Activated naive CD8-positive, alpha-beta T cell treated with anti-CD3 and anti-CD28 coated beads, Interleukin-2, amount 10 ng/mL, durations not matched to agents 7 days and 5 days (primary cell): Measurements from ENCODE around the gene MYADML2. TPM values are rescaled to one million over a fixed set of nuclear protein-coding genes. Genes with fewer than 3 reads are reported as not detected.
A peak's percentile ranks its signal among the peaks of the same experiment; 100 is the strongest.

Source experiments
- ATAC-seq: fragments of 150-1000 bp; cut with Tn5 transposase; one replicate; pipeline ENCODE4 v1.10.0; 2021; ENCODE audit warnings: low read depth, moderate library complexity
- POLR2A ChIA-PET: fragments of 350-600 bp; sonication (Branson Sonifier 250); formaldehyde crosslinking; loops from one replicate; lab custom pipeline; 2021; ENCODE audit warnings: antibody characterized with exemption; lab: Charles Lee
- DNase-seq: peaks from one replicate; pipeline ENCODE4 v3.0.0; 2021
- H3K27ac Mint-ChIP-seq: one replicate; pipeline ENCODE4 v1.8.0; 2022; ENCODE audit warnings: mild to moderate bottlenecking, mixed read lengths
- H3K27me3 Mint-ChIP-seq: one replicate; pipeline ENCODE4 v1.8.0; 2022; ENCODE audit warnings: mild to moderate bottlenecking, moderate library complexity, mixed read lengths
- H3K36me3 Mint-ChIP-seq: one replicate; pipeline ENCODE4 v1.8.0; 2021; ENCODE audit warnings: mild to moderate bottlenecking, mixed read lengths
- H3K4me1 Mint-ChIP-seq: one replicate; pipeline ENCODE4 v1.8.0; 2021; ENCODE audit warnings: mixed read lengths
- H3K4me3 Mint-ChIP-seq: one replicate; pipeline ENCODE4 v1.8.0; 2022; ENCODE audit warnings: mild to moderate bottlenecking, moderate library complexity, mixed read lengths
- H3K9me3 Mint-ChIP-seq: one replicate; pipeline ENCODE4 v1.8.0; 2021; ENCODE audit warnings: mixed read lengths
- total RNA-seq, 2 experiments: library from RNA; stranded (reverse); gene quantifications; one replicate each; pipeline ENCODE4 v1.2.3, GENCODE V29; 2021

The MYADML2 gene
- total RNA-seq, 2 experiments from 2014 or later: not detected

- Mint-ChIP-seq H3K4me1 (peaks cover 19% of the 10 kb centered on the region), H3K4me3 (no peak overlapping the region), H3K36me3 (no peaks in the 10 kb centered on the region), H3K27ac (no peak overlapping the region), H3K27me3 (no peaks in the 10 kb centered on the region), H3K9me3 (no peaks in the 10 kb centered on the region)
- no peak for DNase-seq
- ATAC-seq: no peak
- POLR2A ChIA-PET: interaction anchor here (0.6 kb wide), 1 partner anchor 223 kb away, joined by 5 read pairs; no protein-coding TSS in a partner anchor
These were observed 12.8 kb downstream of the MYADML2 start for GRCh38 chr17:81934098-81934757.

GRCh38 chr17:81933178-81933699 is 13.8 kb downstream of the MYADML2 start:
- POLR2A ChIA-PET: no interaction called here
- no peaks in the 10 kb centered on the region for H3K9me3 Mint-ChIP-seq
- DNase-seq (no peak), ATAC-seq (no peak)
- H3K4me1 Mint-ChIP-seq: peaks cover 21% of the 10 kb centered on the region
- H3K27me3 Mint-ChIP-seq: no peaks in the 10 kb centered on the region
- H3K4me3 Mint-ChIP-seq: no peak overlapping the region
- H3K36me3 Mint-ChIP-seq: no peaks in the 10 kb centered on the region
- no peak overlapping the region for H3K27ac Mint-ChIP-seq

- Mint-ChIP-seq H3K27me3 (no peaks in the 10 kb centered on the region), H3K36me3 (no peaks in the 10 kb centered on the region), H3K4me1 (peaks cover 15% of the 10 kb centered on the region), H3K9me3 (no peaks in the 10 kb centered on the region), H3K4me3 (no peak overlapping the region), H3K27ac (no peak overlapping the region)
- ATAC-seq (no peak), DNase-seq (no peak)
- POLR2A ChIA-PET: no interaction called here
These were observed 14.6 kb downstream of the MYADML2 start for GRCh38 chr17:81932333-81932983.

GRCh38 chr17:81931557-81932332 is 15.3 kb downstream of the MYADML2 start:
- peaks cover 15% of the 10 kb centered on the region for H3K4me1 Mint-ChIP-seq
- no peaks in the 10 kb centered on the region for H3K36me3 Mint-ChIP-seq
- no peak overlapping the region for H3K27ac Mint-ChIP-seq
- POLR2A ChIA-PET: interaction anchor here (1.5 kb wide), 1 partner anchor 61 kb away, joined by 4 read pairs; the partner anchor contains the start of gene ARHGDIA
- no peak overlapping the region for H3K4me3 Mint-ChIP-seq
- DNase-seq: no peak
- ATAC-seq: no peak
- H3K27me3 Mint-ChIP-seq: no peaks in the 10 kb centered on the region
- no peaks in the 10 kb centered on the region for H3K9me3 Mint-ChIP-seq

- DNase-seq (no peak), ATAC-seq (no peak)
- peaks cover 19% of the 10 kb centered on the region for H3K4me1 Mint-ChIP-seq
- POLR2A ChIA-PET: interaction anchor here (1.5 kb wide), 1 partner anchor 61 kb away, joined by 4 read pairs; the partner anchor contains the start of gene ARHGDIA
- no peak overlapping the region for H3K27ac Mint-ChIP-seq
- no peaks in the 10 kb centered on the region for H3K9me3 Mint-ChIP-seq
- H3K4me3 Mint-ChIP-seq: no peak overlapping the region
- no peaks in the 10 kb centered on the region for H3K27me3 Mint-ChIP-seq
- H3K36me3 Mint-ChIP-seq: no peaks in the 10 kb centered on the region
These were observed 15.9 kb downstream of the MYADML2 start for GRCh38 chr17:81931189-81931556.

- POLR2A ChIA-PET: interaction anchor here (0.5 to 1.5 kb wide), 3 partner anchors 32 to 200 kb away, joined by 3 to 4 read pairs (median 3); partner anchors contain the start of gene ARHGDIA
- Mint-ChIP-seq H3K4me1 (peaks cover 19% of the 10 kb centered on the region), H3K27me3 (no peaks in the 10 kb centered on the region), H3K36me3 (no peaks in the 10 kb centered on the region), H3K9me3 (no peaks in the 10 kb centered on the region), H3K4me3 (no peak overlapping the region), H3K27ac (no peak overlapping the region)
- DNase-seq (no peak), ATAC-seq (no peak)
These were observed 16.6 kb downstream of the MYADML2 start for GRCh38 chr17:81930142-81931125.

- DNase-seq (no peak), ATAC-seq (no peak)
- H3K4me3 Mint-ChIP-seq: peak overlapping the region; percentile 51
- H3K27me3 Mint-ChIP-seq: no peaks in the 10 kb centered on the region
- no peak overlapping the region for H3K27ac Mint-ChIP-seq
- peaks cover 22% of the 10 kb centered on the region for H3K4me1 Mint-ChIP-seq
- H3K9me3 Mint-ChIP-seq: no peaks in the 10 kb centered on the region
- POLR2A ChIA-PET: interaction anchor here (3.4 to 3.7 kb wide), 2 partner anchors 12 to 37 kb away, joined by 15 to 20 read pairs; partner anchors contain the start of genes ALYREF and ANAPC11
- H3K36me3 Mint-ChIP-seq: no peaks in the 10 kb centered on the region
These were observed 17.5 kb downstream of the MYADML2 start for GRCh38 chr17:81929253-81930141.

- ATAC-seq: no peak
- H3K27me3 Mint-ChIP-seq: no peaks in the 10 kb centered on the region
- no peak for DNase-seq
- POLR2A ChIA-PET: interaction anchor here (0.9 to 3.7 kb wide), 6 partner anchors 9 to 245 kb away, joined by 3 to 20 read pairs (median 6); partner anchors contain the start of genes ALYREF, ANAPC11, ARHGDIA and ARL16
- peak overlapping the region; percentile 67 for H3K4me3 Mint-ChIP-seq
- no peaks in the 10 kb centered on the region for H3K9me3 Mint-ChIP-seq
- no peaks in the 10 kb centered on the region for H3K36me3 Mint-ChIP-seq
- no peak overlapping the region for H3K27ac Mint-ChIP-seq
- peaks cover 20% of the 10 kb centered on the region for H3K4me1 Mint-ChIP-seq
These were observed 18.3 kb downstream of the MYADML2 start for GRCh38 chr17:81928544-81929252.

GRCh38 chr17:81927653-81928543 is 19.1 kb downstream of the MYADML2 start, which contains the start of gene MAFG:
Gene MAFG, minus strand, starts transcription at chr17:81927735. Its CDS starts 4,550 bp downstream, at chr17:81923185.
- ATAC-seq (peak; percentile 72), DNase-seq (peak; percentile 97)
- no peaks in the 10 kb centered on the region for H3K9me3 Mint-ChIP-seq
- H3K36me3 Mint-ChIP-seq: no peaks in the 10 kb centered on the region
- POLR2A ChIA-PET: interaction anchor here (0.5 to 3.7 kb wide), 13 partner anchors 10 to 244 kb away, joined by 3 to 20 read pairs (median 4); partner anchors contain the start of genes ALYREF, ANAPC11, ARHGDIA and ARL16
- peak within 1 kb of the TSS; percentile 91 for H3K4me3 Mint-ChIP-seq
- peaks cover 16% of the 10 kb centered on the region for H3K4me1 Mint-ChIP-seq
- no peaks in the 10 kb centered on the region for H3K27me3 Mint-ChIP-seq
- peak within 1 kb of the TSS; percentile 88 for H3K27ac Mint-ChIP-seq

- no peak for DNase-seq
- Mint-ChIP-seq H3K4me1 (peaks cover 15% of the 10 kb centered on the region), H3K27ac (no peak overlapping the region), H3K9me3 (no peaks in the 10 kb centered on the region), H3K27me3 (no peaks in the 10 kb centered on the region), H3K4me3 (no peak overlapping the region), H3K36me3 (no peaks in the 10 kb centered on the region)
- ATAC-seq: peak; percentile 4
- POLR2A ChIA-PET: interaction anchor here (0.5 to 3.7 kb wide), 14 partner anchors 9 to 119 kb away, joined by 3 to 20 read pairs (median 4); partner anchors contain the start of genes ALYREF, ANAPC11, ARHGDIA and DCXR
These were observed 19.8 kb downstream of the MYADML2 start for GRCh38 chr17:81927152-81927652.
